GM20000 (cell line): ENCODE results near the gene RASA3.
"Not testable (repeated sequence)": the region's sequence is repeated elsewhere in the genome, so short reads cannot be mapped to it uniquely, and the experiment has no call there.

Source experiments
- DNase-seq: peaks from one replicate; pipeline ENCODE4 v3.0.0; 2012; ENCODE audit warnings: low spot score
- TF ChIP-seq, protein P1 (sequence below): IDR thresholded peaks from 2 replicates; pipeline ENCODE4 v1.5.1; 2012; ENCODE audit warnings: mild to moderate bottlenecking, control low read depth; ENCODE audit errors: extremely low read depth, missing control alignments

RASA3 gene

GRCh38 chr13:114102131-114102520 lies 30.3 kb downstream of the RASA3 start:
- TF ChIP-seq, protein P1, sequence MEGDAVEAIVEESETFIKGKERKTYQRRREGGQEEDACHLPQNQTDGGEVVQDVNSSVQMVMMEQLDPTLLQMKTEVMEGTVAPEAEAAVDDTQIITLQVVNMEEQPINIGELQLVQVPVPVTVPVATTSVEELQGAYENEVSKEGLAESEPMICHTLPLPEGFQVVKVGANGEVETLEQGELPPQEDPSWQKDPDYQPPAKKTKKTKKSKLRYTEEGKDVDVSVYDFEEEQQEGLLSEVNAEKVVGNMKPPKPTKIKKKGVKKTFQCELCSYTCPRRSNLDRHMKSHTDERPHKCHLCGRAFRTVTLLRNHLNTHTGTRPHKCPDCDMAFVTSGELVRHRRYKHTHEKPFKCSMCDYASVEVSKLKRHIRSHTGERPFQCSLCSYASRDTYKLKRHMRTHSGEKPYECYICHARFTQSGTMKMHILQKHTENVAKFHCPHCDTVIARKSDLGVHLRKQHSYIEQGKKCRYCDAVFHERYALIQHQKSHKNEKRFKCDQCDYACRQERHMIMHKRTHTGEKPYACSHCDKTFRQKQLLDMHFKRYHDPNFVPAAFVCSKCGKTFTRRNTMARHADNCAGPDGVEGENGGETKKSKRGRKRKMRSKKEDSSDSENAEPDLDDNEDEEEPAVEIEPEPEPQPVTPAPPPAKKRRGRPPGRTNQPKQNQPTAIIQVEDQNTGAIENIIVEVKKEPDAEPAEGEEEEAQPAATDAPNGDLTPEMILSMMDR: no peak
- no peak for DNase-seq

GRCh38 chr13:114101358-114102130 lies 30.9 kb downstream of the RASA3 start:
- TF ChIP-seq, protein P1: no peak
- DNase-seq: no peak

DNA sequence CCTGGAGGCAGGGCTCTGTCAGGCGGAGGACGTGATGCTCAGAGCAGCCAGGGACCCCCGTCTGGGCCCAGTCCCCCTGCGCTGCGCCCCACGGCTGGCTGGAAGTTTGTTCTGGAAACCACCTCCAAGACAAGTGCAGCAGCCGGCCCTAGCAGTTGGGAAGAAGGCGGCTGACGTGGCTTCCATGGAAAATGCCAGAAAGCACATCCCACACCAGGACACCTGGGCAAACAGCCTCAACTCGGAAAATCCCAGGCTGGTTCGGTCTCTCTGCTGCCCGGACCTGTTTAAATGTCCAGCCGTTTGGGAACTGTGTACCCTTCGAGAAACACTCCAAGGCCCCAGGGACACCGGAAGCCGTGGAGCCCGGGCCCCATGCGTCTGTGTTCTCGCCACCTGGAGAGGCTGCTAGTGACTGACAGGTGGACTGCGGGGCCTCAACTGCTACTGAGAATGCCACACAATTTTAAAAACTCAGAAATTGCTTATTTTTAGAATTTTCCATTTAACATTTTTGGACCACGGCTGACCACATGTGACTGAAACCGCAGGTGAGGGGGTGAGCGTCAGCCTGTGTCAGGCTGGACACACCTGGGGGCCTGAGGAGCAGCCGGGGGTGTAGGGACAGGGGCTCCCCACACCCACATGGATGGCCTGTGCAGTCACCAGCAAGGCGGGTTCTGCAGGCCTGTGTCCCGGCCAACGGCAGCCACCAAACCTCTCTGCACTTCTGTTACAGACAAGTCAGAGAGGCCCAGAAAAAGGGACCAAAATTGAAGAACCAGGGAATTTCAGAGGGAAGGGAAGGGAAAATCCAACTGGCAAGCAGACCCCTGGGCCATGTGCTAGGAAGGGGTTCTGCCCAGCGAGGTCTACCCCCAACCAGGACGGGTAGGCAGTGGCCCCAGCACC lies 31.7 kb downstream of the RASA3 start:
- TF ChIP-seq, protein P1: no peak
- DNase-seq: peak; percentile 67

DNA sequence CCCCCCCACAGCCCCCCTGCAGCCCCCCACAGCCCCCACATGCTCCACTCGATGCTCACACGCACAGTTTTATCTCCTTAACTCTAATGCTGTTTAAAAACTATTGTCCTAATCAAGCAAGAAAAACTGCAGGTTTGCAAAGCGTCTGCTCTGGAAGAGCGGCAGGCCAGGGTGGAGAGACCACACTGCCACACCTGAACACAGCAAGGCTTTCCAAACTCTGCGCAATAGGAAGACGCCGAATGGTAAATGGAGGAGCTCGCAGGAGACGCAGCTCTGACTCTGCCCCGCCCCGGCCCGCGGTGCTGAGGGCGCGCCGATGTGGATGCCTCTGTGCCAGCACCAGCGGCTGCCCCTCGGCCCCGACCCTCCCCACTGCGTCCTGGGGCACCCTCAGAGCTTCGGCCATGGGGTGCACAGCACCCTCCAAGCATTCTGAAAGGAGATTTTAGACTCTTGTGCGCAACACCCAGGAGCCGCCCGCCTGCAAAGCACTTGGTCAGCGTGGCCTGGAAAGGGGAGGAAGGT lies 32.4 kb downstream of the RASA3 start:
- DNase-seq: no peak
- TF ChIP-seq, protein P1: no peak

DNA sequence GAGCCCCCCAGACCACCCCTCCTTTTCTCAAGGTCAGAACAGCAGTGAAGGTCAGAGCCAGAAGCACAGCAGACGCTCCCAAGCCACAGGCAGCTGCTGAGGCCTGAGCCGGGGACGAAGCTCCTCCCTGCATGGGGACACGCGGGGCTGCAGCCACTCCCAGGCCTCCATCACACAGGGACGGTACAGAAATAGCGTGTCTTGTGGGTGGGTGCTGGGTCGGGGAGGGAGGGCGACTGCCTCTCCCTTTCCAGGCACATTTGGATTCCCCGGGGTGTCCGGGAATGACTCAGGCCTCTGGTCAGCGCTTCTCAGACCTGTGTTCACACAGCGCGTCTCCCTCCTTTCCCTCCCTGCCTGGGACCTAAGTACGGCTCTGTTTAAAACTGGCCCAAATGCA lies 33.2 kb downstream of the RASA3 start:
- DNase-seq: no peak
- TF ChIP-seq, protein P1: no peak

DNA sequence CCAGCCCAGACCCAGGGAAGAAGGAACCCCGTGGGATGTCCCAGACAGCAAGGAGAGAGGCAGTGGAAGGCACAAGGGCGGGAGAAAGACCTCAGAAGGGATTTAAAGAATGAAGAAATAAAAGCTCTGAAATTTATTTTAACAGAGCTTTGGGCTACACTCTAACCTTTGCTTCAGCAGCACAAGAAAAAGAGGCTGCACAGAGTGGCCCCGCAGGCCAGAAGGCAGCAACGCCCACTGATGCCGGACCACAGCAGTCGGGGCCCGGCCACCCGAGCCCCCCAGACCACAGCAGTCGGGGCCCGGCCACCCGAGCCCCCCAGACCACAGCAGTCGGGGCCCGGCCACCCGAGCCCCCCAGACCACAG lies 33.8 kb downstream of the RASA3 start:
- not testable (repeated sequence) for DNase-seq

GRCh38 chr13:114097893-114098688 lies 34.3 kb downstream of the RASA3 start:
- DNase-seq: no peak
- TF ChIP-seq, protein P1: no peak
